ENCODE data around the gene RSBN1. TPM values are rescaled to one million over a fixed set of nuclear protein-coding genes. Genes with fewer than 3 reads are reported as not detected.

RSBN1 gene
- total RNA-seq, 1 experiment from 2014 or later = 10.7 TPM

- ChIA-PET POLR2A (no interaction called here), CTCF (no interaction called here)
- no peaks in the 10 kb centered on the region for H3K36me3 ChIP-seq (ENCODE audit: control insufficient read depth, insufficient read depth, low read length)
- H3K9me3 ChIP-seq (ENCODE audit: control insufficient read depth, insufficient read depth, low read depth, low read length) = no peaks in the 10 kb centered on the region
- intact Hi-C loops (cut with micrococcal nuclease; ENCODE audit: unreplicated experiment) = no loop called here
- DNase-seq (ENCODE audit: low read depth, low spot score) (no peak), ATAC-seq (no peak)
- H3K4me3 ChIP-seq (ENCODE audit: low read depth in 2 of 2, low read length in 2 of 2) = no peak overlapping the region
- H3K27me3 ChIP-seq (ENCODE audit: control insufficient read depth, insufficient read depth, low read length) = no peaks in the 10 kb centered on the region
- no peaks in the 10 kb centered on the region for H3K4me1 ChIP-seq (ENCODE audit: control insufficient read depth, insufficient read depth, low read length)
- H3K27ac ChIP-seq (ENCODE audit: low read length) = no peak overlapping the region
- no peak for TF ChIP-seq POLR2AphosphoS5 (IDR thresholded peaks at IDR 0.05; ENCODE audit: low read depth, low read length)
- no peak for TF ChIP-seq TCF7L2 (IDR thresholded peaks at IDR 0.05; ENCODE audit: low read depth, low read length)
- no peak for TF ChIP-seq SIN3A (IDR thresholded peaks at IDR 0.05; ENCODE audit: borderline replicate concordance, insufficient read depth, low read depth, low read length)
- TF ChIP-seq CTCF (IDR thresholded peaks at IDR 0.05) = no peak
- TF ChIP-seq REST (IDR thresholded peaks at IDR 0.05; ENCODE audit: insufficient read depth in 1 of 2, low read depth in 2 of 2, low read length in 1 of 2) = no peak
- in situ Hi-C loops (cut with HindIII; ENCODE audit: low pct_unique_long_range_greater_than_20kb, low sequenced_read_pairs) = no loop called here
- BruUV-seq (replicated peaks) = no TSS peak
Measured at GRCh38 chr1:113787663-113788062, 24.6 kb downstream of the RSBN1 start.

- no peak for ATAC-seq
- no peaks in the 10 kb centered on the region for H3K4me1 ChIP-seq (ENCODE audit: control insufficient read depth, insufficient read depth, low read length)
- no peak overlapping the region for H3K4me3 ChIP-seq (ENCODE audit: low read depth in 2 of 2, low read length in 2 of 2)
- CTCF ChIA-PET = no interaction called here
- no TSS peak for BruUV-seq (replicated peaks)
- intact Hi-C loops (cut with micrococcal nuclease; ENCODE audit: unreplicated experiment) = no loop called here
- no peak overlapping the region for H3K27ac ChIP-seq (ENCODE audit: low read length)
- H3K27me3 ChIP-seq (ENCODE audit: control insufficient read depth, insufficient read depth, low read length) = no peaks in the 10 kb centered on the region
- POLR2A ChIA-PET = interaction anchor here (0.6 kb wide), 4 partner anchors 30 to 1145 kb away, joined by 4 to 11 read pairs (median 7); no protein-coding TSS in a partner anchor
- no peaks in the 10 kb centered on the region for H3K36me3 ChIP-seq (ENCODE audit: control insufficient read depth, insufficient read depth, low read length)
- TF ChIP-seq SIN3A (IDR thresholded peaks at IDR 0.05; ENCODE audit: borderline replicate concordance, insufficient read depth, low read depth, low read length) = no peak
- no peak for TF ChIP-seq POLR2AphosphoS5 (IDR thresholded peaks at IDR 0.05; ENCODE audit: low read depth, low read length)
- TF ChIP-seq CTCF (IDR thresholded peaks at IDR 0.05) = no peak
- no peak for TF ChIP-seq TCF7L2 (IDR thresholded peaks at IDR 0.05; ENCODE audit: low read depth, low read length)
- TF ChIP-seq REST (IDR thresholded peaks at IDR 0.05; ENCODE audit: insufficient read depth in 1 of 2, low read depth in 2 of 2, low read length in 1 of 2) = no peak
- H3K9me3 ChIP-seq (ENCODE audit: control insufficient read depth, insufficient read depth, low read depth, low read length) = no peaks in the 10 kb centered on the region
- in situ Hi-C loops (cut with HindIII; ENCODE audit: low pct_unique_long_range_greater_than_20kb, low sequenced_read_pairs) = no loop called here
- no peak for DNase-seq (ENCODE audit: low read depth, low spot score)
Measured at GRCh38 chr1:113786069-113786468, 26.2 kb downstream of the RSBN1 start.
